Posterior cingulate gyrus (tissue), 11 donors: Measurements from ENCODE around the gene PDZRN4.

Experiments
- DNase-seq, 10 donors: peaks; one replicate each; pipeline versions ENCODE4 v3.0.0 to v3.0.0-alpha.2; 2020 to 2021; ENCODE audit warnings: mixed read lengths in 3 of 10
- intact Hi-C: fragments of 100-400 bp; cut with DNase I; formaldehyde crosslinking; loops from one replicate; pipeline ENCODE4 v1.15.1; 2023

The PDZRN4 gene

GRCh38 chr12:41339784-41340183 lies 151.7 kb downstream of the PDZRN4 start:
- intact Hi-C loops, result no loop called here
- DNase-seq, result no peak

GRCh38 chr12:41344776-41345470 lies 156.8 kb downstream of the PDZRN4 start:
- peak in 6 of 10 donors; percentile 8 to 60 (median 30) for DNase-seq
- intact Hi-C loops, result no loop called here

DNA sequence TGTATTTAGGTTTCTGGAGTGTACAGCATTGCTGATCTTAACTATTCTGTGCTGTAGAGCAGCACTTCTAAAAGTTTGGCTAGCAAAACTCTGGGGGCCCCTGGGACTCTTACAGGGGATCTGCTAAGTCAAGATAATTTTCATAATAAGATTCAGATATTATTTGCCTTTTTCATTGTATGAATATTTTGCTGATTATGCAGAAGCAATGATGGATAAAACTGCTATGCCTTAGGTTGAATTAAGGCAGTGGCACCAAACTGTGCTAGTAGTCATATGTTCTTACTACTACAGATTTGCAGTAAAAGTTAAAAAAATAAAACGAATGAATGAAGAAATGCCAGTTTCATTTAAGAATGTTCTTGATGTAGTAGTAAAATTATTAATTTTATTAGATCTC lies 160.1 kb downstream of the PDZRN4 start:
- DNase-seq, result no peak
- intact Hi-C loops, result no loop called here

- intact Hi-C loops, result no loop called here
- DNase-seq, result no peak
Measured at GRCh38 chr12:41356181-41356580, 168.1 kb downstream of the PDZRN4 start.

GRCh38 chr12:41361738-41362137 lies 173.6 kb downstream of the PDZRN4 start:
- intact Hi-C loops, result no loop called here
- DNase-seq, result no peak

DNA sequence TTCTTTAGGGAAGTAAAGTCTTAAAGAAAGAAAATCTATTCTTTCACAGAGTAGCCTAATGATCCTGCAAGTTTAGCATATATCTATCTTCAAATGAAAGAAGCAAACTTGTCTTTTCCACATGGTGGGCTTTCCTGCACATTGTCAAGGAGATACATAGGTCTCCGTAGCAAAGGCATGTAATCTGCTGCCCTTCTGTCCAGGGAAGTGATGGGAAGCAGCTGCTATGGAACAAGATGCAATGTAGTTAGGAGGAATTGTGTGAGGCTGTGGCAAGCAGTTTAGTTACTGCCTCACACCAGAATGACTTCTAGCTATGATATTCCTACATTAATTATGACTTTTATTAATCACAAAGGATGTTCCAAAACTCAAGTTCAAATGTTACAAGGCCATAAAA lies 174.4 kb downstream of the PDZRN4 start:
- DNase-seq, result no peak
- intact Hi-C loops, result no loop called here

DNA sequence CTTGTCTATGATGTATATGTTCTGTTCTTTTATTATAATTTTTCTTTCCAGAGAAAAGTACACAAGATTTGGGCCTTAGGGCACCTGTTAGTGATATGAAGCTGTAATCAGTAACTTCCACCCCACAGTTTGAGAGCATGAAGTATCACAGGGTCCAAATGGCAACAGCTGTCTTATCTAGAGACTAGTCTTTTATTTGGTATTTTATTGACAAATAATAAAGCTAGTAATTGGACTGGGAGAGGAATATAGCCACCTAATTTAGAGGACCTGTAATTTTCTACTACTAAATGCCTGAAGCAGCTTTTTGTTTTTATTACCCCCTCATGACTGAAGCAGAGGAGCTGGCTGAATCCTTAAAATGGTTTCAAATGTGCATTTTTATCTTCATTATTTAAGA lies 174.8 kb downstream of the PDZRN4 start:
- no peak for DNase-seq
- intact Hi-C loops, result no loop called here

DNA sequence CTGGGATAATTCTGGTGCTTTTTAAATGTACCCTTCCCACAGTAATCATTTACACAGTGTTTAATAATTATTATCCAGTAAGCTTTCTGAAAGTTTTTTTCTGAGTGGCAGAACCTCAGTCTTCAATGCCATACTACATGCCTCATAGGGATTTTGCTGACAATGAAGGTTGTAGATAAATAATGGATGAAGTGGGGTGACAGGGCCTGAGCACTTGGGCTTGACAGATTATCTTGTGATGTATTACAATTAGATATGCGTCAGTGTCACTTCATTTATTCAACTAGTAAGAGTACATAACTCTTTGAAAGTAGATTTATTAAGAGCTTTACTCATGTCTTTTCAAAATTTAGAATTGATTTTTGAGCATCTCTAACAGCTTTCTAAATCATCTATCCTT lies 176.1 kb downstream of the PDZRN4 start:
- no peak for DNase-seq
- intact Hi-C loops, result no loop called here

DNA sequence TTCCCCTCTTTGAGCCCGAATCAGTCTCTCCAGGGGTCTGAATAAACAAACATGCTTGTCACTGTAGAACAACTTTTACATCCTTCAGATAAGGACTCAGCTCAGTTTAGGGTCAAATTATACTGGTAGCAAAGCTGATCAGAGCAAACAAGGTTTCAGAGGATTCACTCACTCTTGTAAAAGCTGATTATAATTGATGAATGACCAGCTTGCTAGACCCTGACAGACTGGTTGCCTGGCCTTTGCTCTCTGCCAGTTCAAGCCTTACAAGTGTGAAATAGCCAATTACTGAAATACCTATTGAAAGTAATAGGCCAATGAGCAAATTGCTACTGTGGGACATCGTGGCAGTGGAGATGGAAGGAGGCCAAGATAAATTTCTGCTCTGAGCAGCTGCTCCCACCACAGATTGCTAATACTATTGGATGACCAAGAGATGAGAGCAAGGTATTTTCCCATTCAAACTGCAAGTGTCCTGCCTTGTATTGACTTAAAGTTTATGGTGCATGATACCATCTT lies 177.6 kb downstream of the PDZRN4 start:
- intact Hi-C loops, result no loop called here
- no peak for DNase-seq

- DNase-seq, result no peak
- intact Hi-C loops, result no loop called here
Measured at GRCh38 chr12:41367726-41368405, 179.7 kb downstream of the PDZRN4 start.

DNA sequence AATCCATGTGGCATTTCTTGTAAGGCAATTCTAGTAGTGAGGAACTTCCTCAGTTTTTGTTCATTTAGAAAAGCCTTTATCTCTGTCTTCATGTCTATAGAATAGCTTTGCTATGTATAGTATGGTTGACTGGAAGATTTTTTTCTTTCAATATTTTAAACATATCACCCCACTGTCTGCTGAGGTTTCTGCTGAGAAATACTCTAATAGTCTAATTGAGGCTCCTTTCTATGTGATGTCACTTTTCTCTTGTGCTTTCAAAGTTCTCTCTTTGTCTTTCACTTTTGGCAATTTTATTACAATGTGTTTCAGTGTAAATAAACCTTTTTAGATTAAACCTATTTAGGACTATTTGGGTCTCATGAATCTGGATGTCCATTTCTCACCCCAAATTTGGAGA lies 192.8 kb downstream of the PDZRN4 start:
- intact Hi-C loops, result no loop called here
- no peak for DNase-seq

- DNase-seq, result no peak
- intact Hi-C loops, result no loop called here
Measured at GRCh38 chr12:41402801-41403200, 214.7 kb downstream of the PDZRN4 start.

GRCh38 chr12:41407232-41407799 lies 219.2 kb downstream of the PDZRN4 start:
- DNase-seq, result peak in 2 of 10 donors; percentile 5 to 9

DNA sequence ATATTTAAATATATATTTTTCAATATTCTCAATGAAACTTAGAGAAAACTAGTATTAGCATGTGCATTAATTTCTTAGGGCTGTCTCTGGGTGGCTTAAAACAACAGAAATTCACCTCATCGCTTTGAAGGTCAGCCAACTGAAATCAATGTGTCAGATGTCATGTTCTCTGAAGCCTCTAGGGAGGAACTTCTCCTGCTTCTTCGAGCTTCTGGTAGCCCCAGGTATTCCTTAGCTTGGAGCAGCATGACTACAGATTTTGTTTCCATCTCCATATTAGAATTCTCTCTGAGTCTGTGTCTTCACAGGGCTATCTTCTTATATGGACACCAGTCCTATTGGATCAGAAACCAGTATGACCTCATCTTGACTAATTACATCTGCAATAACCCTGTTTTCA lies 221.5 kb downstream of the PDZRN4 start:
- intact Hi-C loops, result no loop called here
- no peak for DNase-seq

More at GRCh38 chr12:41407232-41407799, 219.2 kb downstream of the PDZRN4 start:
- intact Hi-C loops, result no loop called here

GRCh38 chr12:41418586-41418985 lies 230.5 kb downstream of the PDZRN4 start:
- intact Hi-C loops, result no loop called here
- DNase-seq, result no peak

- intact Hi-C loops, result no loop called here
- no peak for DNase-seq
Measured at GRCh38 chr12:41419131-41419893, 231.2 kb downstream of the PDZRN4 start.

DNA sequence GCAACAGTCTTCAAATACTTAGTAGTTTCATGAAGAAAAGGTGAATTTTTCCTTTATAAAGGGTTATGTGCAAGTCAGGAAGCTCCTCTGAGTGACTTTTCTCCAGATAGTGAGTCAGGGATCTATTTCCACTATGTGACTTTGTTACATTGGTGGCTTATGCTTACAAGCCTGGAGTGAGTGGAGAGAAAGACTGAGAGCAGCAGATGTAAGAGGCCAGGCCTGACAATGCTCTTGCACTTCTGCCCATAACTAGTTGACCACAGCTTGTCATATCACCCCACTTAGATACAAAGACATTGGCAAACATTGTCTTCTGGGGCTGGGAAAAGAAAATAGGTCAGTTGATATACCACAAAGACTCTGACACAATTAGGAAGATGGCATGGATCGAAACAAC lies 236.5 kb downstream of the PDZRN4 start:
- intact Hi-C loops, result no loop called here
- no peak for DNase-seq

DNA sequence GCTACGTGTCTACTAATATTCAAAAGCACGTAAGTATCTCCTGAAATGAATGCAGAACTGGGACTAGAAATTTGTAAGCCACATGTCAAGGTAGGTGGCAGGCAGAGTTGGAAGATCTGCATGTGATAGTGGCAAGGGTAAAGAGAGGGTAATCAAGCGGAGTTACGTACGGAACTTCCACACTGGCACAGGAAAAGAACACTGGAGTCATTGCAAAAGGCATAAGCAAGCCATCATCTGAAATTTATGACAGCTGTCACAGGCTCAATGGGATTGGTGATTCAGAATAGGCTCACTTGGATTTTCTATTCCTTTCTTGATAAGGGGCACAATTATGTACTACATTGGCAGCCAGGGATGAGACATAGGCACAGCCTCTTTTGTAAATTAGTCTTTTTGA lies 245.3 kb downstream of the PDZRN4 start:
- no peak for DNase-seq
- intact Hi-C loops, result loop anchor here (10.0 kb wide), 1 partner anchor 159 kb away; no protein-coding TSS in a partner anchor

GRCh38 chr12:41436076-41436475 lies 248.0 kb downstream of the PDZRN4 start:
- no peak for DNase-seq
- intact Hi-C loops, result loop anchor here (10.0 kb wide), 1 partner anchor 161 kb away; no protein-coding TSS in a partner anchor

GRCh38 chr12:41437563-41437962 lies 249.4 kb downstream of the PDZRN4 start:
- intact Hi-C loops, result loop anchor here (10.0 kb wide), 1 partner anchor 163 kb away; no protein-coding TSS in a partner anchor
- DNase-seq, result peak in 1 of 10 donors; percentile 17
